Smooth muscle cell (in vitro differentiated cells): Measurements from ENCODE around the gene HTT. TPM values are rescaled to one million over a fixed set of nuclear protein-coding genes. Genes with fewer than 3 reads are reported as not detected.
"Not testable (repeated sequence)": the region's sequence is repeated elsewhere in the genome, so short reads cannot be mapped to it uniquely, and the experiment has no call there.

Experiments used
- DNase-seq: peaks from one replicate; lab custom pipeline; 2025; ENCODE audit not compliant: unreplicated experiment; lab: John Stamatoyannopoulos, UW
- H2AFZ ChIP-seq: fragments of 200-600 bp; sonication (generic); 2 replicates; pipeline ENCODE4 v1.6.0; 2016; ENCODE audit warnings: antibody characterized with exemption, low read depth, mild to moderate bottlenecking
- H3F3A ChIP-seq: fragments of 200-600 bp; sonication (generic); 2 replicates; pipeline ENCODE4 v1.6.0; 2017; ENCODE audit warnings: antibody characterized with exemption, low read depth
- H3K27ac ChIP-seq: fragments of 200-600 bp; sonication (generic); 2 replicates; pipeline ENCODE4 v1.5.1; 2016; ENCODE audit warnings: low read depth, mild to moderate bottlenecking
- H3K27me3 ChIP-seq: fragments of 200-600 bp; sonication (generic); 2 replicates; pipeline ENCODE4 v1.6.1; 2016; ENCODE audit warnings: low read depth, mild to moderate bottlenecking
- H3K36me3 ChIP-seq: fragments of 200-600 bp; sonication (generic); 2 replicates; pipeline ENCODE4 v1.5.1; 2016; ENCODE audit warnings: low read depth
- H3K4me1 ChIP-seq: fragments of 200-600 bp; sonication (generic); 2 replicates; pipeline ENCODE4 v1.5.1; 2016; ENCODE audit warnings: low read depth
- H3K4me2 ChIP-seq: fragments of 200-600 bp; sonication (generic); 2 replicates; pipeline ENCODE4 v1.6.0; 2016; ENCODE audit warnings: mild to moderate bottlenecking
- H3K4me3 ChIP-seq: fragments of 200-600 bp; sonication (generic); 2 replicates; pipeline ENCODE4 v1.5.1; 2016; ENCODE audit warnings: mild to moderate bottlenecking
- H3K79me2 ChIP-seq: fragments of 200-600 bp; sonication (generic); 2 replicates; pipeline ENCODE4 v1.6.0; 2016; ENCODE audit warnings: low read depth, mild to moderate bottlenecking
- H3K9ac ChIP-seq: fragments of 200-600 bp; sonication (generic); 2 replicates; pipeline ENCODE4 v1.6.0; 2016; ENCODE audit warnings: low read depth
- H3K9me3 ChIP-seq: fragments of 200-600 bp; sonication (generic); replicated peaks from 2 replicates; pipeline ENCODE4 v1.5.1; 2016; ENCODE audit warnings: low read depth
- H4K20me1 ChIP-seq: fragments of 200-600 bp; sonication (generic); 2 replicates; pipeline ENCODE4 v1.6.0; 2016; ENCODE audit warnings: low read depth
- WGBS: methylation state at CpG from one replicate; pipeline ENCODE4 v1.1.7; 2016; ENCODE audit warnings: low lambda C conversion rate; 5-methylcytosine and 5-hydroxymethylcytosine counted together
- polyA plus RNA-seq: library from polyadenylated mRNA; unstranded; fragments of >200 nt; fragmentation: Nextera tagmentation; extraction: Ambion mirVana; gene quantifications from 2 replicates; pipeline ENCODE4 v1.2.1, GENCODE V29; 2016
- total RNA-seq: library from RNA; depleted of rRNA; stranded (reverse); fragments of >200 nt; gene quantifications from 2 replicates; pipeline ENCODE4 v1.2.3, GENCODE V29; 2014
- TF ChIP-seq, protein P1 (sequence below): fragments of 200-600 bp; sonication (generic); IDR thresholded peaks from 2 replicates; pipeline ENCODE4 v1.5.1; 2017; ENCODE audit warnings: borderline replicate concordance, mild to moderate bottlenecking, antibody characterized with exemption; ENCODE audit not compliant: insufficient read depth, poor library complexity, severe bottlenecking

The HTT gene
- total and polyA plus RNA-seq, 2 experiments from 2014 or later = 7.1 to 16.4 TPM

GRCh38 chr4:3047464-3048286 is 26.8 kb upstream of the HTT start:
- Histone ChIP-seq H3K4me2 (no peak overlapping the region), H3K4me1 (no peaks in the 10 kb centered on the region), H3K4me3 (no peak overlapping the region), H3K9me3 (no peaks in the 10 kb centered on the region), H3K9ac (no peak overlapping the region), H3K27me3 (peaks cover 14% of the 10 kb centered on the region), H3F3A (no peaks in the 10 kb centered on the region), H3K36me3 (no peaks in the 10 kb centered on the region), H3K79me2 (no peaks in the 10 kb centered on the region), H2AFZ (no peak overlapping the region), H3K27ac (no peak overlapping the region), H4K20me1 (no peaks in the 10 kb centered on the region)
- DNase-seq = no peak
- TF ChIP-seq, protein P1, sequence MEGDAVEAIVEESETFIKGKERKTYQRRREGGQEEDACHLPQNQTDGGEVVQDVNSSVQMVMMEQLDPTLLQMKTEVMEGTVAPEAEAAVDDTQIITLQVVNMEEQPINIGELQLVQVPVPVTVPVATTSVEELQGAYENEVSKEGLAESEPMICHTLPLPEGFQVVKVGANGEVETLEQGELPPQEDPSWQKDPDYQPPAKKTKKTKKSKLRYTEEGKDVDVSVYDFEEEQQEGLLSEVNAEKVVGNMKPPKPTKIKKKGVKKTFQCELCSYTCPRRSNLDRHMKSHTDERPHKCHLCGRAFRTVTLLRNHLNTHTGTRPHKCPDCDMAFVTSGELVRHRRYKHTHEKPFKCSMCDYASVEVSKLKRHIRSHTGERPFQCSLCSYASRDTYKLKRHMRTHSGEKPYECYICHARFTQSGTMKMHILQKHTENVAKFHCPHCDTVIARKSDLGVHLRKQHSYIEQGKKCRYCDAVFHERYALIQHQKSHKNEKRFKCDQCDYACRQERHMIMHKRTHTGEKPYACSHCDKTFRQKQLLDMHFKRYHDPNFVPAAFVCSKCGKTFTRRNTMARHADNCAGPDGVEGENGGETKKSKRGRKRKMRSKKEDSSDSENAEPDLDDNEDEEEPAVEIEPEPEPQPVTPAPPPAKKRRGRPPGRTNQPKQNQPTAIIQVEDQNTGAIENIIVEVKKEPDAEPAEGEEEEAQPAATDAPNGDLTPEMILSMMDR = peak; percentile 74
- 63% methylated on average over 20 of the region's 20 CpGs for WGBS

DNA sequence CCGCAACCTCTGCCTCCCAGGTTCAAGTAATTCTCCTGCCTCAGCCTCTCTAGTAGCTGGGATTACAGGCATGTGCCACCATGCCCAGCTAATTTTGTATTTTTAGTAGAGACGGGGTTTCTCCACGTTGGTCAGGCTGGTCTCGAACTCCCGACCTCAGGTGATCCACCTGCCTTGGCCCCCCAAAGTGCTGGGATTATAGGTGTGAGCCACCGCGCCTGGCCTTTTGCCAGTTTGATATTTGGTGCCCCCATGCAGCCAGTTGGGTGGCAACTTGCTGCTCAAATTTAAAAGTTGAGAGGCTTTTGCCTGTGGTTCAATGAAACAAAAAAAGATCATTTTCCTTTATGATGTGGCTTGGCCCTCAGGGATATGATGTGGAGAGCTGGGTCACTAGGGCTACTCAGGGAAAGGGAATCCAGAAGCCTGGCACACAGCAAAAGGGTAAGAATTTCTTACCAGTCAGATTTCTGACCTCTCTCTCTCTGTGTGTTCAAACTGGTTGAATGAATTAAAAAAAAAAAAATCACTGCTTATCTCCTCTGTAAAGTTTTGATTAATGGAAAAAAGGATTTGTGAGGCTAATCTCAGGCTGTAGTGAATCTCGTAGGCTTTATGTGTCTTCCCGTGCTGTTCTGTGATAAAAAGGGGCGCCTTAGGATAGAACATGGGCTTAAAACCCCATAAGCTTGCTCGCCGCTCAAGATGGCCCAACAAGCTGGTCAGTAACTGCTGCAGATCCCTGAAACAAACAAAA is 23.2 kb upstream of the HTT start:
- not testable (repeated sequence) for H3K79me2 ChIP-seq, H4K20me1 ChIP-seq, H3K27ac ChIP-seq, H3K4me3 ChIP-seq, H2AFZ ChIP-seq, H3K4me2 ChIP-seq, H3K4me1 ChIP-seq, DNase-seq, H3F3A ChIP-seq, H3K9ac ChIP-seq, H3K9me3 ChIP-seq, H3K36me3 ChIP-seq
- peaks cover 11% of the 10 kb centered on the region for H3K27me3 ChIP-seq
- 72% methylated on average over 12 of the region's 12 CpGs for WGBS

DNA sequence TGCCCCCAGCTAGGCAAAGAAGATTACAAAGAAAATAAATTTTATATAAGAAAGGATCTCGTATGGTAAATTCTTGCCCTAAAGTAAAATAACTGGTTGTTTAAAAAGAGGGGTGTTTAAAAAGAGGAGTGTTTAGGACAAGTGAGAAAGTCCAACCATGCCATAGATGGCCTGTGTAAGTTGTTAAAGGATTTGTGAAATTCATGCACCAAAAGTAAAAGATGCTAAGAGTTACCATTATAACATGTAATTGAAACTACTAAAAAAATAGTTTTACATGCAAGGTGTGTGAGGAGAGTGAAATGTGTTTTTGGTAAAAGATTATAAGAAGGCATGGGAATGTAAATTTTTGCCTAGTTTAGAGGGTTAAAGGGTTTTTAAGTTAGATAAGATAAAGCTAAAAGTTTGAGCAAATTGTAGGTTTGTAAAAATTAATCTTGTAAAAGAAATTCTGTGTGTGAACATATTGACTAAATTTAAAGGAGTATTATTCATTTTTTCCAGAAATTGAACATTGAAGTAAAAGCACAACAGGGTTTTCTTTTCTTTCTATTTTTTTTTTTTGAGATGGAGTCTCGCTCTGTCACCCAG is 20.2 kb upstream of the HTT start:
- WGBS = 93% methylated on average over 2 of the region's 2 CpGs
- Histone ChIP-seq H3K27ac (no peak overlapping the region), H3K79me2 (no peaks in the 10 kb centered on the region), H3K27me3 (peaks cover 14% of the 10 kb centered on the region), H3K36me3 (no peaks in the 10 kb centered on the region), H3K4me2 (no peak overlapping the region), H3K9ac (no peak overlapping the region), H4K20me1 (no peaks in the 10 kb centered on the region), H3K4me3 (no peak overlapping the region), H3K4me1 (no peaks in the 10 kb centered on the region), H3K9me3 (no peaks in the 10 kb centered on the region), H2AFZ (no peak overlapping the region), H3F3A (no peaks in the 10 kb centered on the region)
- TF ChIP-seq, protein P1 = no peak
- DNase-seq = no peak

DNA sequence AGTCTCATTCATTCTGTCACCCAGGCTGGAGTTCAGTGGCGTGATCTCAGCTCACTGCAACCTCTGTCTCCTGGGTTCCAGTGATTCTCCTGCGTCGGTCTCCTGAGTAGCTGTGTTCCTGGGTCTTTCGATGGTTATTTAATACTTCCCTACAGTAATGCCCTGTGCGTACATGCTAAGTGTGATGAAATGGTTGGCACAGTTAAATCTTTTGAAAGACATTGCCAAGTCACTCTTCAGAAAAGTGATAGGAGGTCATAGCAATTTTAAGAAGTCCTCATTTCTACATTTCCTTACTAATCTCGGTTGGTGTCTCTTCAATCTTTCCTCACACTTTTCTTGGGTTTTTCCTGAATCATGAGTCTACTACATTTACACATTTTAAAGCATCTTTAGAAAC is 14.5 kb upstream of the HTT start:
- Histone ChIP-seq H4K20me1 (peaks cover 2% of the 10 kb centered on the region), H3F3A (no peaks in the 10 kb centered on the region), H3K9ac (no peak overlapping the region), H3K27me3 (peaks cover 7% of the 10 kb centered on the region), H2AFZ (no peak overlapping the region), H3K27ac (no peak overlapping the region), H3K79me2 (no peaks in the 10 kb centered on the region), H3K4me3 (no peak overlapping the region), H3K4me1 (no peaks in the 10 kb centered on the region), H3K9me3 (no peaks in the 10 kb centered on the region), H3K4me2 (no peak overlapping the region), H3K36me3 (no peaks in the 10 kb centered on the region)
- TF ChIP-seq, protein P1 = no peak
- DNase-seq = no peak
- 93% methylated on average over 6 of the region's 6 CpGs for WGBS
